HUES48 (cell line): ENCODE measurements around the gene KIAA1549.
"Not testable (repeated sequence)": the region's sequence is repeated elsewhere in the genome, so short reads cannot be mapped to it uniquely, and the experiment has no call there.

Experiments used
- H3K27ac ChIP-seq: one replicate; pipeline ENCODE4 v1.7.0; 2013; ENCODE audit warnings: low read depth, low read length, inconsistent platforms
- H3K27me3 ChIP-seq: 2 replicates; pipeline ENCODE4 v1.6.1; 2013; ENCODE audit warnings: mild to moderate bottlenecking, low read length; ENCODE audit not compliant: control insufficient read depth, insufficient read depth
- H3K36me3 ChIP-seq: 2 replicates; pipeline ENCODE4 v1.6.1; 2013; ENCODE audit warnings: low read length; ENCODE audit not compliant: control insufficient read depth, insufficient read depth
- H3K4me1 ChIP-seq: 2 replicates; pipeline ENCODE4 v1.6.1; 2013; ENCODE audit warnings: mild to moderate bottlenecking, low read length; ENCODE audit not compliant: control insufficient read depth, insufficient read depth
- H3K4me3 ChIP-seq: 2 replicates; pipeline ENCODE4 v1.5.1; 2013; ENCODE audit warnings: mild to moderate bottlenecking, low read depth, low read length
- H3K9ac ChIP-seq: 2 replicates; pipeline ENCODE4 v1.6.1; 2013; ENCODE audit warnings: mild to moderate bottlenecking, low read depth, low read length, moderate library complexity
- H3K9me3 ChIP-seq: 2 replicates; pipeline ENCODE4 v1.6.1; 2013; ENCODE audit warnings: low read length; ENCODE audit not compliant: control insufficient read depth, insufficient read depth

Gene KIAA1549

DNA sequence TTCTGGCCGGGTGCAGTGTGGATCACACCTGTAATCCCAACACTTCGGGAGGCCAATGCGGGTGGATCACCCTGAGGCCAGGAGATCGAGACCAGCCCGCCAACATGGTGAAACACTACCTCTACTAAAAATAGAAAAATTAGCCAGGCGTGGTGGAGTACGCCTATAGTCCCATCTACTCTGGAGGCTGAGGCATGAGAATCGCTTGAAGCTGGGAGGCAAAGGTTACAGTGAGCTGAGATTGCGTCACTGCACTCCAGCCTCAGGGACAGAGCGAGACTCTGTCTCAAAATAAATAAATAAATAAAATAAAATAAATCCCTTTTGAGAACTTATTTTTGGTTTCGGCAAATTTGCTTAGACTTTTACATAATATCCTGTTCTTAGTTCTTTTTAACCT is 151.9 kb downstream of the KIAA1549 start:
- Histone ChIP-seq H3K36me3 (no peaks in the 10 kb centered on the region), H3K9ac (no peak overlapping the region), H3K4me3 (no peak overlapping the region), H3K4me1 (no peaks in the 10 kb centered on the region), H3K27me3 (no peaks in the 10 kb centered on the region), H3K27ac (no peak overlapping the region), H3K9me3 (no peaks in the 10 kb centered on the region)

DNA sequence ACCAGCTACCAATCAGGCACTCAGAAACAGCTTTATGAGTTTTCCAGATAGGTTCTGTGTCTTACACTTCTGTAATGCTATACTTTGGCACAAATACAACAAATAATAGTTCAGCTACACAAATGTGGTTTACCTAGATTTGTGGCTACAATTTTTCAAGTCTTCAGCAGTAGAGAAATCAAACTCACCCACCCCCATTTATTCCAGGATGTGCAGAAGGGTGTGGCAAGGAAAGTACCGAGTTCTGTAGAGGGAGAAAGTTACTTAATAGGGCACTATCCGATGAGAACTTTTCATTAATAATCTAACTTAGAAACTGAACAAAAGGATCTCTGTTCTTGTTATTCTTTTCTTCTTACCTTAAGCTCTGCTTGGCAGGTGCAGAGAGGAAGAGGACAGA is 152.9 kb downstream of the KIAA1549 start:
- Histone ChIP-seq H3K4me3 (no peak overlapping the region), H3K9me3 (no peaks in the 10 kb centered on the region), H3K9ac (no peak overlapping the region), H3K4me1 (no peaks in the 10 kb centered on the region), H3K36me3 (no peaks in the 10 kb centered on the region), H3K27ac (no peak overlapping the region), H3K27me3 (no peaks in the 10 kb centered on the region)

DNA sequence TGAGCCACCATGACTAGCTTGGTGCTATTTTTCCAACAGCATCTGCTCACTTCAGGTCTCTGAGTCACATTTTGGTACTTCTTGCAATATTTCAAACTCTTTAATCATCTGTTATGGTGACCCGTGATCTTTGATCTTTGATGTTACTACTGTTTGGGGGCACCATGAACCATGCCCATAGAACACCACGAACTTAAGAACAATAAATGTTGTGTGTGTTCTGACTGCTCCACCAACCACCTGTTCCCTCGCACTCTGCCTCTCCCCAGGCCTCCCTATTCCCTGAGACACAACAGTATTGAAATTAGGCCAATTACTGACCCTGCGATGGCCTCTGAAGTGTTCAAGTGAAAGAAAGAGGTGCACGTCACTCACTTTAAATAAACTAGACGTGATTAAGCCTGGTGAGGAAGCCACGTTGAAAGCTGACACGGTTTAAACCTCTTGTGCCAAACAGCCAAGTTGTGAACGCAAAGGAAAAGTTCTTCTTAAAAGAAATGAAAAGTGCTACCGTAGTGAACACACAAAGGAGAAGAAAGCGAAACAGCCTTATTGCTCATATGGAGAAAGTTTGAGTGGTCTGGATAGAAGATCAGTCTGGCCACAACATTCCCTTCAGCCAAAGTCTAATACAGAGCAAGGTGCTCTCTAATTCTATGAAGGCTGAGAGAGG is 156.0 kb downstream of the KIAA1549 start:
- no peaks in the 10 kb centered on the region for H3K27me3 ChIP-seq
- H3K27ac ChIP-seq = no peak overlapping the region
- no peaks in the 10 kb centered on the region for H3K36me3 ChIP-seq
- no peak overlapping the region for H3K9ac ChIP-seq
- H3K9me3 ChIP-seq = no peaks in the 10 kb centered on the region
- H3K4me1 ChIP-seq = no peaks in the 10 kb centered on the region
- no peak overlapping the region for H3K4me3 ChIP-seq

DNA sequence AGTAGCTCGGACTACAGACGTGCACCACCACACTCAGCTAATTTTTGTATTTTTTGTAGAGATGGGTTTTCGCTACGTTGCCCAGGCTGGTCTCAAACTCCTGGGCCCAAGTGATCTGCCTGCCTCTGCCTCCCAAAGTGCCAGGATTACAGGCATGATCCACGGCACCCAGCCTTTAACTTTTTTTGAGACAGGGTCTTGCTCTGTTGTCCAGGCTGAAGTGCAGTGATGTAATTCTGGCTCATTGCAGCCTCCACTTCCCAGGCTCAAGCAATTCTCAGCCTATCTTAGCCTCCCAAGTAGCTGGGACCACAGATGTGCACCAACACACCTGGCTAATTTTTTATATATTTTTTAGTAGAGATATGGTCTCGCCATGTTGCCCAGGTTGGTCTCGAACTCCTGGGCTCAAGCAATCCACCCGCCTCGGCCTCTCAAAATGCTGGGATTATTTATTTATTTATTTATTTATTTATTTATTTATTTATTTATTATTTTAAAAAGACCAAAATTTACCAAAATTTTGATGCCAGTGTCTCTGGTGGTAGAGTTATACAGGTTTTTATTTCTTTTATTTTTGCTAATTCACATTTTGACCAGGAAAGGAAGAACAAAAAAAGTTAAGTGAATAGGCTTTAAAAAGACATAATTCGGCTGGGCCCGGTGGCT is 158.2 kb downstream of the KIAA1549 start:
- Histone ChIP-seq H3K27me3 (no peaks in the 10 kb centered on the region), H3K27ac (no peak overlapping the region), H3K9ac (no peak overlapping the region), H3K4me3 (no peak overlapping the region), H3K9me3 (no peaks in the 10 kb centered on the region), H3K36me3 (no peaks in the 10 kb centered on the region), H3K4me1 (no peaks in the 10 kb centered on the region)

DNA sequence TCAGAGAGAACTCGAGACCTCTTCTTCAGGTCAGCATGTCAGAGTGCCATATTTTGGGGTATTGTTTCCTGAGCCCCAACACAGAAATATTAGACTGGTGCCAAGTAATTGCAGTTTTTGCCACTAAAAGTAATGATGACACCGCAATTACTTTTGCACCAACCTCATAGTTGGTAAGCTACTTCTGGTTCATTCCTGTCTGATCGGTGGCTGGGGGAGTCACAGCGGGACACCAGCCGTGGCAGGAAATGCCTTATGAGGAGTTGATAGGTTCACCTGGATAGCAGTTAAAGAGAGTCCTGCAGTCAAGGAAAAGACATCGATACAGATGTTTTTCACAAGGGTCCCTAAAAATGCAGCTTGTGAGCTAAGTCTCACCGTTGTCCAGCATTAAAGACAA is 159.3 kb downstream of the KIAA1549 start:
- no peak overlapping the region for H3K9ac ChIP-seq
- H3K9me3 ChIP-seq = no peaks in the 10 kb centered on the region
- H3K4me1 ChIP-seq = no peaks in the 10 kb centered on the region
- no peak overlapping the region for H3K27ac ChIP-seq
- no peaks in the 10 kb centered on the region for H3K36me3 ChIP-seq
- no peaks in the 10 kb centered on the region for H3K27me3 ChIP-seq
- no peak overlapping the region for H3K4me3 ChIP-seq

DNA sequence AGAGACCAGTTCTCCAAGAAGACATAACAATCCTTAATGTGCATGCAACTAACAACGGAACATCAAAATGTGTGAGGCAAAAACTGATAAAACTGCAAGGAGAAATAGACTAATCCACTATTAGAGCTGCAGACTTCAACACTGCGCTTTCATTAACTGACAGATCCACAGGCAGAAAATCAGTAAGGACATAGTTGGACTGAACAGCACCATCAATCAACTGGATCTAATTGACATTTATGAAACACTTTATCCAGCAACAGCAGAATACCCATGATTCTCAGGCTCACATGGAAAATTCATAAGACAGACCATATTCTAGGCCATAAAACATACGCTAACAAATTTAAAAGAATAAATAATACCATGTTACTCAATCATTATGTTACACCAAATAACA is 161.6 kb downstream of the KIAA1549 start:
- no peak overlapping the region for H3K27ac ChIP-seq
- no peaks in the 10 kb centered on the region for H3K27me3 ChIP-seq
- H3K4me3 ChIP-seq = no peak overlapping the region
- H3K36me3 ChIP-seq = no peaks in the 10 kb centered on the region
- H3K9me3 ChIP-seq = no peaks in the 10 kb centered on the region
- no peak overlapping the region for H3K9ac ChIP-seq
- no peaks in the 10 kb centered on the region for H3K4me1 ChIP-seq

DNA sequence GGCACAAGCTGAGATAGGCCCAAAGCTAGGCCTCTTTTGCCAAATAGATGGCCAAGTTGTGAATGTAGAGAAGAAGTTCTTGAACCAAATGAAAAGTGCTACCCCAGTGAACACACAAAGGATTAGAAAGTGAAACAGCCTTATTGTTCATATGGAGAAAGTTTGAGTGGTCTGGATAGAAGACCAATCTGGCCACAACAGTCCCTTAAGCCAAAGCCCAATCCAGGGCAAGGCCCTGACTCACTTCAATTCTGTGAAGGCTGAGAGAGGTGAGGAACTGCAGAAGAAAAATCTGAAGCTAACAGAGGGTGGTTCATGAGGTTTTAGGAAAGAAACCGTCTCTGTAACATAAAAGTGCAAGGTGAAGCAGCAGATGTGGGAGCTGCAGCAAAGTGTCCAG is 164.5 kb downstream of the KIAA1549 start:
- Histone ChIP-seq H3K27me3 (no peaks in the 10 kb centered on the region), H3K9ac (no peak overlapping the region), H3K4me1 (no peaks in the 10 kb centered on the region), H3K4me3 (no peak overlapping the region), H3K27ac (no peak overlapping the region), H3K36me3 (no peaks in the 10 kb centered on the region), H3K9me3 (no peaks in the 10 kb centered on the region)

DNA sequence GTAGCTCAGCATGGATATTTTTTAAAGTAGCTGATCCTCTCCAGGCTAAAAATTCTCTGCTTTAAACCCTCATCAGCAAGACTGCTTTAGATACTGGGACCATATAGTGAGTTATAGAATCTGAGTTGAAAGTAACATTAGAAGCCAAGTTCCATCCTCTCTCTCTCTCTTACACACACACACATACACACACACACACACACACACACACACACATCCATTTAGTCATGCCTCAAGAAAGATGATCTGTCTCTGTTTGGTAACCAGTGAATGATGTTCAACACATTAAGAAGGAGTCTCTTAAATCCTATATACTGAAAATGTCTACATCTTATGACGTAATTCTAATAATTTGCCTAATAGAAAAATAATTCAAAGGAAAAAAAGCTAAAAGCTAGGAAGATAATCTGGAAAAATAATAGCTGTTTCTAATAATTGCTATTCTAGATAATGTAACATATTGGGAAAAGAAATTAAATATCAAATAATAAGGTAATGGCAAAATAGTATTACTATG is 166.3 kb downstream of the KIAA1549 start:
- Histone ChIP-seq H3K4me3 (no peak overlapping the region), H3K4me1 (no peaks in the 10 kb centered on the region), H3K27ac (no peak overlapping the region), H3K9me3 (no peaks in the 10 kb centered on the region), H3K27me3 (no peaks in the 10 kb centered on the region), H3K36me3 (no peaks in the 10 kb centered on the region), H3K9ac (no peak overlapping the region)

DNA sequence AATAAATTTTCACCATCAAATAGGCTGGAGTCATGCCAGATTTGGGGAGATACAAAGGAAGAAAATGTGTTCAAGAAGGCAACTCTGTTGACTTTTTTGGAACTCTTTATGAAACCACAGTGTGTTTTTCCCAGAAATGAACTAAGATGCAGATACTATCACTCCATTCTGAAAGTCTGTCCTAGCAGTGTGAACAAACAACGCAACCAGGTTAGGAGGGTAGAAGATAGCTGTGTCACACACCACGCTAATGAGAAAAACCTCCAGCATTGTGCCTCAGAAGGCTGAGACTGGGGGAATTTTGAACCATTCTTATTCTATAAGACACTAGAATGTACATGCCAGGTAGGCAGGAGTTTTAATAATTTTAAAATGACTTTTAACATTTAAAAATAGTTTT is 167.2 kb downstream of the KIAA1549 start:
- Histone ChIP-seq H3K9ac (no peak overlapping the region), H3K27ac (no peak overlapping the region), H3K9me3 (no peaks in the 10 kb centered on the region), H3K4me3 (no peak overlapping the region), H3K27me3 (no peaks in the 10 kb centered on the region), H3K36me3 (no peaks in the 10 kb centered on the region), H3K4me1 (no peaks in the 10 kb centered on the region)

DNA sequence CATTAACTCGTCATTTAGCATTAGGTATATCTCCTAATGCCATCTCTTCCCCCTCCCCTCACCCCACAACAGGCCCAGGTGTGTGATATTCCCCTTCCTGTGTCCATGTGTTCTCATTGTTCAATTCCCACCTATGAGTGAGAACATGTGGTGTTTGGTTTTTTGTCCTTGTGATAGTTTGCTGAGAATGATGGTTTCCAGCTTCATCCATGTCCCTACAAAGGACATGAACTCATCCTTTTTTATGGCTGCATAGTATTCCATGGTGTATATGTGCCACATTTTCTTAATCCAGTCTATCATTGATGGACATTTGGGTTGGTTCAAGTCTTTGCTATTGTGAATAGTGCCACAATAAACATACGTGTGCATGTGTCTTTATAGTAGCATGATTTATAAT is 169.9 kb downstream of the KIAA1549 start:
- not testable (repeated sequence) for H3K9me3 ChIP-seq, H3K9ac ChIP-seq, H3K27me3 ChIP-seq, H3K4me3 ChIP-seq, H3K4me1 ChIP-seq, H3K36me3 ChIP-seq, H3K27ac ChIP-seq

DNA sequence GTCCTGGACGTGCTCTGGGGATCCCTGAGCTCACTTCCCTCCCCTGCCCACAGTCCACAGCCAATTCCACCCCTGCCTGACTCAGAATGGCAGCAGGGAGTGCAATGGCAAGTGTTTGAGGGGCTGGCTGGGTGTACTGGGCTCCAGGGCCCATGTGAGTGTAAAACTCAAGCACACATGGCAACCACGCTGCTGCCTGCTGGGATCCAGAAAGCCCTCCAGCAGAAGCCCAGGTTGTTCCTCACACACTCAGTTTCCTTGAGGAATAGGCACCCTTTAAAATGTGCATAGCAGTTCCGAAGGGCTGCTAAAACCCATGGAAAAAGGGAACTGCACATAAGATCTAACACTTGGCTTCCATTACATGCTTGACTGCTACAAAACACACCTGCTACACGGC is 171.8 kb downstream of the KIAA1549 start:
- Histone ChIP-seq H3K4me3 (no peak overlapping the region), H3K36me3 (no peaks in the 10 kb centered on the region), H3K27me3 (no peaks in the 10 kb centered on the region), H3K27ac (no peak overlapping the region), H3K9me3 (no peaks in the 10 kb centered on the region), H3K9ac (no peak overlapping the region), H3K4me1 (no peaks in the 10 kb centered on the region)
